DOHH2 (cell line): ENCODE data around the gene AFDN.

ENCODE experiments used
- H3F3A ChIP-seq: fragments of 200-600 bp; sonication (generic), shearing (Covaris generic); 2 replicates; pipeline ENCODE4 v1.6.0; 2016; ENCODE audit warnings: antibody characterized with exemption, mild to moderate bottlenecking; ENCODE audit not compliant: control insufficient read depth, insufficient read depth
- H3K27ac ChIP-seq: fragments of 200-600 bp; sonication (generic); 2 replicates; pipeline ENCODE4 v1.5.1; 2014; ENCODE audit warnings: low read depth, mild to moderate bottlenecking, low read length, moderate library complexity
- H3K27me3 ChIP-seq: fragments of 200-600 bp; sonication (generic); 2 replicates; pipeline ENCODE4 v1.6.1; 2014; ENCODE audit warnings: mild to moderate bottlenecking, low read length, mixed read lengths; ENCODE audit not compliant: control insufficient read depth
- H3K36me3 ChIP-seq: fragments of 200-600 bp; sonication (generic); 2 replicates; pipeline ENCODE4 v1.6.1; 2014; ENCODE audit warnings: mild to moderate bottlenecking, low read length, moderate library complexity, mixed read lengths; ENCODE audit not compliant: control insufficient read depth
- H3K4me1 ChIP-seq: fragments of 200-600 bp; sonication (generic); 2 replicates; pipeline ENCODE4 v1.6.1; 2014; ENCODE audit warnings: mild to moderate bottlenecking, low read length, mixed read lengths; ENCODE audit not compliant: control insufficient read depth
- H3K4me2 ChIP-seq: fragments of 200-600 bp; sonication (generic); 2 replicates; pipeline ENCODE4 v1.6.0; 2014; ENCODE audit warnings: mild to moderate bottlenecking, low read length, moderate library complexity
- H3K4me3 ChIP-seq: fragments of 200-600 bp; sonication (generic); 2 replicates; pipeline ENCODE4 v1.5.1; 2014; ENCODE audit warnings: mild to moderate bottlenecking, low read length, mixed read lengths
- H3K79me2 ChIP-seq: fragments of 200-600 bp; sonication (generic); 2 replicates; pipeline ENCODE4 v1.6.1; 2014; ENCODE audit warnings: mild to moderate bottlenecking, low read length, mixed read lengths; ENCODE audit not compliant: control insufficient read depth
- H3K9me2 ChIP-seq: fragments of 200-600 bp; sonication (generic); replicated peaks from 2 replicates; pipeline ENCODE4 v1.6.1; 2014; ENCODE audit warnings: mild to moderate bottlenecking, low read length, mixed read lengths; ENCODE audit not compliant: control insufficient read depth
- H3K9me3 ChIP-seq: fragments of 200-600 bp; sonication (generic); 2 replicates; pipeline ENCODE4 v1.6.1; 2014; ENCODE audit warnings: antibody characterized with exemption, low read length, mixed read lengths; ENCODE audit not compliant: control insufficient read depth, insufficient read depth
- H4K20me1 ChIP-seq: fragments of 200-600 bp; sonication (generic); 2 replicates; pipeline ENCODE4 v1.6.0; 2014; ENCODE audit warnings: low read depth, mild to moderate bottlenecking, antibody characterized with exemption, low read length, moderate library complexity; ENCODE audit not compliant: control insufficient read depth, insufficient read depth
- EZH2phosphoT487 ChIP-seq: fragments of 200-600 bp; sonication (generic); IDR thresholded peaks from 2 replicates; pipeline ENCODE4 v1.6.1; 2017; ENCODE audit warnings: borderline replicate concordance, mild to moderate bottlenecking, antibody characterized with exemption, low read length, moderate library complexity, mixed read lengths
- TF ChIP-seq, protein P1 (sequence below): fragments of 200-600 bp; sonication (generic); IDR thresholded peaks from one replicate; pipeline ENCODE4 v1.5.1; 2014; ENCODE audit warnings: antibody characterized with exemption, mild to moderate bottlenecking, low read depth, low read length; ENCODE audit not compliant: poor library complexity, severe bottlenecking

AFDN gene

DNA sequence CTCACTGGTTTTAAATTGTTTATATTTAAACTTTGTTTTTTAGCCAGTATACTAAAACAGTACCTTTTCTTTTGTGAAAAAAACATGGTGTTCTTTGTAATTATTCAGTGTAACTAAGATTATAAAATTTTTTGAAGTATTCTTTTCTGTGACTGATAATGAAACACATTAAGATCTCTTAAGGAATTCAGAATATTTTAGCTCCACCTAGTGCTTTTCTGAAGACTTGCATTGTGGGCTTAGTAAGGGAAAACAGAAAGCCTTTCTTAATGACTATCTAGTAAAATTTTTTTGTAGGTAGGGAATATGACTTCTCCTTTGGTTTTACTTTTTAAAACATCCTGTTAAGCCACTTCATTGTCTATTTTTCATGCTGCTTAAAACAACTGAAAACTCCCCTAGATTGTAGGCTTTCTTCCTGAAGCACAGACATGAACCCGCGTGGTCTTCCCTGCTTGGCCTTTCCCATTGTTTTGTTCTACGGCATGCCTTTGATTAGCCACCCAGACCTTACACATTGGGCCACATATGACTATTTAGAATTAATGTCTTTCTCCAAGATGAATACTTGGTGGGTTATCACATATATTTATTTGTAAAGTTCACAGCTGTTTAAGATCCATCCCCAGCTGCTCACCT, 72.1 kb downstream of the AFDN start:
- H3K4me3 ChIP-seq: no peak overlapping the region

DNA sequence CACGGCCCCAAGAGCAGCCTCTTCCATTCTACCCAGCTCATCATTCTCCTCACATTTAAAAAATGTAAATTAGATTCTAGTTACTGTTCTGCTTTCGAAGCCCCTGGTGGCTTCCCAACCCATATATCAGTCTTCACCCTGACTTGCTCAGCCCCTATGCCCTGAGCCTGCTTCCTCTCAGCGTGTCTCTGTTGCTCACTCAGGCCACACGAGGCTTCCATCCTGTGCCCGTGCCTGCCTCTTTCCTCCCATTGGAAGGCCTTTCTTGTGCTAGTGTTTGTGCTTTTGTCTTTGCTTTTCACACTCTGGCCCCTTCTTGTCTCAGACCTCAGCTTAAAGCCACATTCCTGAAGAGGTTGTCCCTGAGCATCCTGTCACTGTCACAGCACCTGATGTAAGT, 78.1 kb downstream of the AFDN start:
- no peaks in the 10 kb centered on the region for H3K9me3 ChIP-seq
- H3K4me3 ChIP-seq: no peak overlapping the region
- no peaks in the 10 kb centered on the region for H3K9me2 ChIP-seq
- TF ChIP-seq, protein P1, sequence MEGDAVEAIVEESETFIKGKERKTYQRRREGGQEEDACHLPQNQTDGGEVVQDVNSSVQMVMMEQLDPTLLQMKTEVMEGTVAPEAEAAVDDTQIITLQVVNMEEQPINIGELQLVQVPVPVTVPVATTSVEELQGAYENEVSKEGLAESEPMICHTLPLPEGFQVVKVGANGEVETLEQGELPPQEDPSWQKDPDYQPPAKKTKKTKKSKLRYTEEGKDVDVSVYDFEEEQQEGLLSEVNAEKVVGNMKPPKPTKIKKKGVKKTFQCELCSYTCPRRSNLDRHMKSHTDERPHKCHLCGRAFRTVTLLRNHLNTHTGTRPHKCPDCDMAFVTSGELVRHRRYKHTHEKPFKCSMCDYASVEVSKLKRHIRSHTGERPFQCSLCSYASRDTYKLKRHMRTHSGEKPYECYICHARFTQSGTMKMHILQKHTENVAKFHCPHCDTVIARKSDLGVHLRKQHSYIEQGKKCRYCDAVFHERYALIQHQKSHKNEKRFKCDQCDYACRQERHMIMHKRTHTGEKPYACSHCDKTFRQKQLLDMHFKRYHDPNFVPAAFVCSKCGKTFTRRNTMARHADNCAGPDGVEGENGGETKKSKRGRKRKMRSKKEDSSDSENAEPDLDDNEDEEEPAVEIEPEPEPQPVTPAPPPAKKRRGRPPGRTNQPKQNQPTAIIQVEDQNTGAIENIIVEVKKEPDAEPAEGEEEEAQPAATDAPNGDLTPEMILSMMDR: no peak
- no peak for TF ChIP-seq EZH2phosphoT487
- H3K79me2 ChIP-seq: no peaks in the 10 kb centered on the region
- no peak overlapping the region for H3K27ac ChIP-seq
- H3F3A ChIP-seq: no peaks in the 10 kb centered on the region
- H3K4me2 ChIP-seq: no peak overlapping the region
- H3K36me3 ChIP-seq: no peaks in the 10 kb centered on the region
- H4K20me1 ChIP-seq: no peaks in the 10 kb centered on the region
- H3K4me1 ChIP-seq: no peaks in the 10 kb centered on the region
- H3K27me3 ChIP-seq: no peaks in the 10 kb centered on the region

More for the DNA sequence above, 72.1 kb downstream of the AFDN start:
- H3F3A ChIP-seq: no peaks in the 10 kb centered on the region
- TF ChIP-seq, protein P1: peak; percentile 65
- no peak for TF ChIP-seq EZH2phosphoT487
- H3K27ac ChIP-seq: no peak overlapping the region
- no peaks in the 10 kb centered on the region for H3K36me3 ChIP-seq
- no peaks in the 10 kb centered on the region for H4K20me1 ChIP-seq
- no peaks in the 10 kb centered on the region for H3K9me2 ChIP-seq
- no peaks in the 10 kb centered on the region for H3K27me3 ChIP-seq
- H3K9me3 ChIP-seq: no peaks in the 10 kb centered on the region
- no peaks in the 10 kb centered on the region for H3K79me2 ChIP-seq
- no peak overlapping the region for H3K4me2 ChIP-seq
- no peaks in the 10 kb centered on the region for H3K4me1 ChIP-seq

GRCh38 chr6:167906899-167907298, 80.2 kb downstream of the AFDN start:
- Histone ChIP-seq H3K36me3 (no peaks in the 10 kb centered on the region), H3K9me2 (no peaks in the 10 kb centered on the region), H3K27ac (no peak overlapping the region)

More at GRCh38 chr6:167906899-167907298, 80.2 kb downstream of the AFDN start:
- no peaks in the 10 kb centered on the region for H3K9me3 ChIP-seq
- H3K79me2 ChIP-seq: no peaks in the 10 kb centered on the region
- no peak overlapping the region for H3K4me2 ChIP-seq
- H3K4me1 ChIP-seq: no peaks in the 10 kb centered on the region
- H4K20me1 ChIP-seq: no peaks in the 10 kb centered on the region
- no peaks in the 10 kb centered on the region for H3K27me3 ChIP-seq
- no peaks in the 10 kb centered on the region for H3F3A ChIP-seq
- H3K4me3 ChIP-seq: no peak overlapping the region
- no peak for TF ChIP-seq EZH2phosphoT487
- TF ChIP-seq, protein P1: no peak
